ENCODE measurements around the gene DYNAP.

Gene DYNAP

GRCh38 chr18:54630963-54631362 is 39.9 kb downstream of the DYNAP start:
- no peak for DNase-seq (ENCODE audit: extremely low read depth in 1 of 2, low read depth in 1 of 2)

GRCh38 chr18:54636217-54636616 is 45.2 kb downstream of the DYNAP start:
- DNase-seq (ENCODE audit: extremely low read depth in 1 of 2, low read depth in 1 of 2), result no peak

GRCh38 chr18:54641734-54642133 is 50.7 kb downstream of the DYNAP start:
- DNase-seq (ENCODE audit: extremely low read depth in 1 of 2, low read depth in 1 of 2), result no peak

GRCh38 chr18:54647176-54647575 is 56.1 kb downstream of the DYNAP start:
- DNase-seq (ENCODE audit: extremely low read depth in 1 of 2, low read depth in 1 of 2), result no peak

Data from stimulated activated CD8-positive, alpha-beta memory T cell treated with anti-CD3 and anti-CD28 coated beads, Interleukin-7, amount 100 ng/mL, for 48 hours (primary cell).